H4 (cell line): ENCODE results near the gene TNFAIP8L2. TPM values are rescaled to one million over a fixed set of nuclear protein-coding genes. Genes with fewer than 3 reads are reported as not detected.
A peak's percentile ranks its signal among the peaks of the same experiment; 100 is the strongest.
"Not testable (repeated sequence)": the region's sequence is repeated elsewhere in the genome, so short reads cannot be mapped to it uniquely, and the experiment has no call there.

Experiments used
- DNase-seq: peaks from one replicate; pipeline ENCODE4 v3.0.0-alpha.2; 2015; ENCODE audit warnings: low spot score
- total RNA-seq: library from RNA; depleted of rRNA; stranded (reverse); fragments of >200 nt; shearing (Covaris generic); gene quantifications from 2 replicates; pipeline ENCODE4 v1.2.3, GENCODE V29; 2014

TNFAIP8L2 gene
- total RNA-seq, 1 experiment from 2014 or later: not detected

GRCh38 chr1:151146072-151146411 lies 10.4 kb upstream of the TNFAIP8L2 start:
- DNase-seq: no peak

DNA sequence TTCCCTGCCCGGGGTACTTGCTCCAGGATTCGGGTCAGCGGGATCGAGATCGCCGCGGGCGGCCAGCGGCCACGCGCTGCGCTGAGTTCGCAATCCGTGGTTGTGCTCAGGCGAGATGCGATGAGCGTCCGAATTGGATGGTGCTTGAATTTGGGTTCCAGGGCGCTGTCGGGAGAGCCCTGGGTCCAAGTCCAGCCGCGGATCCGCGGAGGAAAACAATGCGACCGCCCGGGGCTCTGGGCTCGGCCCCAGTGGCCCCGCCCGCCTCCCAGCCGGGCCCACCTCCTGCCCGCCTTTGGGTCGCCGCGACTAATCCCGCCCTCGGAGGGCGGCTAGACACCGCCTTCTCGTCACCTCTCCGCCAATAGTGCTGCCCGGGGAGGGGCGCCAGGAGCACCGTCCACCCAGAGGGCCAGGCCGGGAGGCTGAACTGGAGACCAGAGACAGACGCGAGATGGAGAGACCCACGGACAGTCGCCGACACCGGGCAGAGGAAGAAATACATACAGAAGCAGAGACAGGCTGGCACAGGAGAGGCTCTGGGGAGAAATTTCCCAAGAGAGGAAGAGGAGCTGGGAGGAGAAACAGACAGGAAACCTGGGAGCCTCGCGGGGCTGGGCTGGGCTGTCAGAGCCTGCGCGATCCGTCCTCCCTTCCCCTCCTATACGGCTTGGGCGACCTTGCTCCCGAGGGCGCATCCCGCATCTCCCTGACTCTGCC lies 9.9 kb upstream of the TNFAIP8L2 start, which contains the start of gene SEMA6C:
Gene SEMA6C, minus strand, starts transcription at position 220 of the 720 bp plus-strand sequence. CDS start 4,010 bp downstream, outside the sequence.
- DNase-seq: peak; percentile 75

DNA sequence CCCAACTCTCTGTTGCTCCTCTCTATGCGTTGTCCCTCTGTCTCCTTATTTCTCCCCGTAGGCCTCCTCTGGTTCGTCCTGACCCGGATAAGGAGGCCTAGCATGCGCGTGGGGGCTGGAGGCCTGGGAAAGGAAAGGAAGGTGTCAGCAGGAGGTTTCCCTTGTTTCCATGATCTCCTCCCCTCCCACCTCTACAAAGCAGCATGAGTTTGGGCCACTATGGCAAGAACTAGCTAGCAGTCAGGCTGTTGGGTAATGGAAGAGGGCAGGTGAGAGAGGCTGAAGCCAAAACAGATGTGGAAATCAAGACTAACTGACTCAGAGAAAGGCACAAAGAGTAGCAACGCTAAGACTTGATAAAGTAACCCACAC lies 9.3 kb upstream of the TNFAIP8L2 start:
- no peak for DNase-seq

DNA sequence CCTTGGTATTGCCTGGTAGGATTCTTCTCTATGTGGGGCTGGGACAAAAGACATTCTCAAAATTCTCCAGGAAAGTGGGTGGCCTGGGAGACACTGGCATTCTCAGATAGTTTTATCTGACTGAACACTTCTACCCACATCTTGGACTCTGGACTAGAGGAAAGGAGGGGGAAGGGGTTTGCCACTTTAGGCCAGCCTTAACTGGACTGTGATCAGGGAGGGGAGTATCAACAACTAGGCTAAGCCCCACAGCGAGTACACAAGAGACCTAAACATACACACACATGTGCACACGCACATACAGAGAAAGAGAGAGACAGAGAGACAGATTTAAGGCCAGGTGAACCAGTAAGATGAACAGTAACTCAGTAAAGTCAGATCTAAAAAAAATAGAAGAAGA lies 8.8 kb upstream of the TNFAIP8L2 start:
- DNase-seq: no peak

DNA sequence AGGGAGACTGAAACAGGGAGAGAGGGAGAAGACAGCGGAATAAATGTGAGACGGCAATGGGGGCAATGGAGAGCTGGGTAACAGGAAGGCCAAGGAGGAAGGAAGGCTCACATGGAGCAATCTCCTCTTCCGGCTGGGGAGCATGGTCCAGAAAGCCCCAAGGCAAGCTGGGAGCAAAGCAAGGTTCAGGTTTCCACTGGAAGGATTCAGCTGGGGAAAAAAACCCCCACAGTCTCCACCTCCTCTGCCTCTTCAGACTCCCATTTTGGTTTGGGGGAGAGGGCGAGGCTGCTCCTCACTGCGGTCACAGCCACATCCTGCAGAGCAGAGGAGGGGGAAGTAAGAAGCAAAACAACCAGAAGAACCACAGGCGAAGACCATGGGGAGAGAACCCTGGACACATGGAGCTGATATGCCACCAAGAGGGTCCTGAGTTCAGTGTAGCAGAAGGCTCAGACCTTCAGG lies 650 bp downstream of the TNFAIP8L2 start:
- no peak for DNase-seq

DNA sequence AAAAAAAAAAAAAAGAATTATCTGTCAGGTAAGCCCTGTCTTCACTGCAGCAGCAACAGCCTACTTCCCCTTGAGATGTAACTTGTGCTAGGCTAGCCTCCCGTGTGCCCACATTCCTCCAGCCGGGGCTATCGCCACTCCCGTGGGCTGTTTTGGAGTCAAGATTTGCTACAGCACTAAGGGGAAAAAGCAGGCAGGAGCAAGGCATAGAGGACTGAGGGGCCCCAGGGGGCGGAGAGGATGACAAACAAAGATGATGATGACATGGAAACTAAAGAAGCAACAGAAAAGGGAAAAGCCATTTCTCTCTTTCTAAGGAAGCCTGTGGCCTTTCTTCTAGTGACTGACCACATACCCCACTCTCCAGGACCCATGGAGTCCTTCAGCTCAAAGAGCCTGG lies 1.9 kb downstream of the TNFAIP8L2 start:
- DNase-seq: no peak

DNA sequence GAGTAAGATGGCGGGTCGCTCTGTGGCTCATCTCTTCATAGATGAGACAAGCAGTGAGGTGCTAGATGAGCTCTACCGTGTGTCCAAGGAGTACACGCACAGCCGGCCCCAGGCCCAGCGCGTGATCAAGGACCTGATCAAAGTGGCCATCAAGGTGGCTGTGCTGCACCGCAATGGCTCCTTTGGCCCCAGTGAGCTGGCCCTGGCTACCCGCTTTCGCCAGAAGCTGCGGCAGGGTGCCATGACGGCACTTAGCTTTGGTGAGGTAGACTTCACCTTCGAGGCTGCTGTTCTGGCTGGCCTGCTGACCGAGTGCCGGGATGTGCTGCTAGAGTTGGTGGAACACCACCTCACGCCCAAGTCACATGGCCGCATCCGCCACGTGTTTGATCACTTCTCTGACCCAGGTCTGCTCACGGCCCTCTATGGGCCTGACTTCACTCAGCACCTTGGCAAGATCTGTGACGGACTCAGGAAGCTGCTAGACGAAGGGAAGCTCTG lies 2.4 kb downstream of the TNFAIP8L2 start:
- DNase-seq: no peak

DNA sequence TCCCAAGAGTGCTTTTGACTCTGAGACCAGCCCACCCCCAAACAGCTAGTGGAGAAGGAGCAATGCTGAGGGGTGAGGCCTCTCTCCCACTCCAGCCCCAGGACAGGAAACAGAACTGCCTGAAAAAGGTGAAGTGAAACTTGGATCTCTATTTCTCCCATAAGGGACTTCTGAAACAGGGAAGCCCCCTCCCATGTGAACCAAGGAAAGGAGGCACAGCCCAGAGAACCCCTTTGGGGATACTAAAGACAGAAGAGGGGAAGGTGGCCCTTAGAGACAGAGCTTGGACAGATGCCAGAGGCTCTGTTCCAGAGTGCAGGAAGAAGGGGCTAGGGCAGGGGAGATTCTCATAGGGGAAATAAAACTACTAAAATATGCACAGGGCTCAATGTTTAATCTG lies 2.9 kb downstream of the TNFAIP8L2 start:
- no peak for DNase-seq

GRCh38 chr1:151164732-151165280 lies 8.4 kb downstream of the TNFAIP8L2 start:
- no peak for DNase-seq

DNA sequence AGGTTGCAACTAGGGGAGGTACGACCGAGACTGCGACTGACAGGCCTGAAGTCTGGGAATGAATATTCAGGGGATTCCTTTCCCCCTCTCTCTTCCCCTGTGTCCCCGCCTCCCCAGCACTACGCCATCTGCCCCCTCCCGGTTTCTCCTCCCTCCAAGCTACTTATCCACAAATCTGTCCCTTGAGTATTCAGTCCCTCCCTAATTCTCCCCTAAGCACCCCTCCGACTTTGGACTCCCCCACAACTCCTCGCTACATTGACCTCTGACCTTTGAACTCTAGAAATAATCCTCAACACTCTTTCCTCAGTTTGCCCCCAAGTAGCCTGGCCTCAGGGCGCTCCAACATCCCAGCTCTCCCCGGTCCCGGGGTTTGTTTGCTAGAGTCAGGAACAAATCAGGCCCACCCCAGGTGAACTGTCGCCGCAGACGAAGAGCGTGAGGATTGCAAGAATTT lies 8.9 kb downstream of the TNFAIP8L2 start:
- no peak for DNase-seq

GRCh38 chr1:151165738-151166504 lies 9.5 kb downstream of the TNFAIP8L2 start, which contains the start of the genes LYSMD1 and SCNM1:
Gene LYSMD1, minus strand, starts transcription at chr1:151165902. Its CDS starts 644 bp downstream, at chr1:151165258.
Gene SCNM1, plus strand, starts transcription at chr1:151166144. Its CDS starts 9 bp downstream, at chr1:151166153.
- peak; percentile 98 for DNase-seq

GRCh38 chr1:151166505-151166956 lies 10.1 kb downstream of the TNFAIP8L2 start:
- no peak for DNase-seq

DNA sequence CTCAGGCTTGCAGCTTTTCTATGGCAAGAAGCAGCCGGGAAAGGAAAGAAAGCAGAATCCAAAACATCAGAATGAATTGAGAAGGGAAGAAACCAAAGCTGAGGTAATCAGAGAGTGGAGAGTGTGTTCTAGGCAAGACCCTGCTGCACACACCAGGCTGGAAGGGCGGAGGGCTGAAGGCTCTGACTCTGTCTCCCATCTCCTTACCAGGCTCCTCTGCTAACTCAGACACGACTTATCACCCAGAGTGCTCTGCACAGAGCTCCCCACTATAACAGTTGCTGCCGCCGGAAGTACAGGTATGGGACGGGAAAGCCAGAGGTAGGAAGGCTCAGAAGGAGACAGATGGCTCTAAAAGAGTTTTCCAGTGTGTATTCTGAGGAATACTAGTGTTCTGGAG lies 10.7 kb downstream of the TNFAIP8L2 start:
- no peak for DNase-seq

DNA sequence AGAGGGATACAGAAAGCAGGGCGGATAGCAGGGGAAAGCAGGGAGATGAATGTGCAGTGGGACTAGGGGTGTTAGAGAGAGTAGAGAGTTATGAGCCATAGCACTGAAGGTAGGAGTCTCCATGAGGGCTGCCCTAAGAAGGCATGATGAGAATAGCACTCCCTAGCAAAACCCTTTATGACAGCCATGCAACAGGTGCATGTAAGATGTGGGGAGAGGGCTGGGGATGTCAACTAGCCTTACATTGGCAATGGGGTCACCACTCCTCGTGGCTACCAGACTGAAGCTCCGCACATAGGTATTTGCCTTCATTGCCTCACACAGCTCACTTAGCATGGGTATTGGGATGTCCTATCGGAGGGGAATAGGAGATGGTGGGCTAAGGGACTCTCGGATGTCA lies 14.7 kb downstream of the TNFAIP8L2 start:
- DNase-seq: no peak

DNA sequence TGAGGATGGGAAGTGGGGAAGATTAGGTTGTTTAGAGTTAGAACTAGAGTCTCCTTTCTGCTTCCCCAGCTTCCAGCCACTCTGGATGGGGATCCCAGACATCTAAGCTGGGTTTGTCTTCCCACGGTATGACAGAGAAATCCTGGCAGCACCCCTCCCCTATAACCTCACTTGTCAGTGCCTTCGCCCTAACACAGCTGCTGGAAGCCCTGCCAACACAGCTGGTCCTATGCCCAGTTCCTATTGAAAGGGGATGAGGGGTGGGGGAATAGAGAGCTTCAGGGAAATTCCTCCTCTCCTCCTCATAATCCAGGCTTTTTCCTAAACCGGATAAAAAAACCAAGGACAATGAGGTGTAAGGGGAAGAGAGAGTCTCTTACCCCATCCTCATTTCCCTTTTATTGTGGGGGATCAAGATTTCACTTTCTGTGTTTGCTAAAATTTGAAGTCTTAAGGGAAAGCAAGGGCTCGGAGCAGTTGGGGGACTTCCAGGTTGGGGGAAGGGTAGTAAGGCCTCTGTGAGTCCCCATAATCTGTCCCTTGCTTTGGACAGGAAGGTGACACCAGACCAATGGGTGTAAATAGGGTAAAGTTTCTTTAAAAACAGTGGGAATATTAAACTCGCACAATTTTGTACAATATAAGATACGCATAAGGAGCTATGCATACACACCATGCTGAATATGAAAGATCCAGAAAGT lies 18.7 kb downstream of the TNFAIP8L2 start:
- DNase-seq: no peak

DNA sequence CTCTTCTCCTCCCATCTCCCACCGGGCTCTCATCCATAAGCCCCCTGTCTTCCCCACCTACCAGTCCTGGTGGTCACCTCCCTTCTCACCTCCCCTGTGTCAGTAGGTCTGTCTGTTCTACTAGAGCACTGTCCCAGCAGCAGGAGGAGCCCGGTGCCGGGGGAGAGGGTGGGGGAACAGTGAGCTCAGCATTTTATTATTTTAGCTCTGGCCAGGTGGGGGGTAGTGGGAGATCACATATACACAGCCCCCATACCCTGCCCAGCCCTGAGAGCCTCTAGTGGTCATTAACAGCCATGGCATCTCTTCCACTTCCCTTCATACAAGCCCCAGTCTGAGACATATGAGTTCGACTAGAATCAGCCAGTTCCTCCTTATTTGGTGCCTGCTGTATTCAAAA lies 19.4 kb downstream of the TNFAIP8L2 start, which contains the start of gene TMOD4:
Gene TMOD4, minus strand, starts transcription at position 119 of the 400 bp plus-strand sequence. CDS start 1,106 bp downstream, outside the sequence.
- no peak for DNase-seq

- no peak for DNase-seq
These were observed 20.1 kb downstream of the TNFAIP8L2 start for GRCh38 chr1:151176514-151177045.

GRCh38 chr1:151184211-151184610 lies 27.8 kb downstream of the TNFAIP8L2 start:
- DNase-seq: no peak

DNA sequence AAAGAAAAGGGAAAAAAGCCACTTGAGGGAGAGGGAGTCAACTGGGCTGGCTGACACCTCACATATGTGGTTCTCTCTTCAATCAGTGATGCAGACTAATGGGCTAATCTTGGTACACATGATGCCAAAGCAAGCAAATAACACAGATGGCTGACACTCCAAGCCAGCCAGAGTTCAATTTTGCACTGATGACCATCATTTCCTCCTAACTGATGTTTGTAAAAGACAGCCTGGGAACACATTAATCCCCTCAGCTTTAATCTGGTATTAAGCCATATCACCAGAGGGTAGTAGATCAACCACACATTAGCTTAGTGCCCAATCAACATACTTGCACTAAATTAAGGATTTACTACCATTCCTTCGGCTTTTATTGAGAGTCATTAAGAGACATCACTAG lies 30.8 kb downstream of the TNFAIP8L2 start:
- no peak for DNase-seq

DNA sequence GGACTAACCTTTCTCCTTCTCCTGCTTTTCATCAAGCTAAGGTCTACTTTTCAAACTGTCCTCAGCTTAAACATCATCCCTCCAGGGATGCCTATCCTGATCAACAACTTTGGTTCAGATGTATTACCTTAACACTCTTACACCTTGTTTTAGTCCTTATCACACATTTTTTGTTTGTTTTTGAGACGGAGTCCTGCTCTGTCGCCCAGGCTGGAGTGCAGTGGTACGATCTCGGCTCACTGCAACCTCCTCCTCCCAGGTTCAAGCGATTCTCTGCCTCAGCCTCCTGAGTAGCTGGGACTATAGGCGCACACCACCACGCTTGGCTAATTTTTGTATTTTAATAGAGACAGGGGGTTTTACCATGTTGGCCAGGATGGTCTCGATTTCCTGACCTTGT lies 32.2 kb downstream of the TNFAIP8L2 start:
- not testable (repeated sequence) for DNase-seq
